GM18867 (cell line): ENCODE data around the gene TNNT3.

Experiments
- ATAC-seq: cut with Tn5 transposase; IDR thresholded peaks from one replicate; pipeline ENCODE4 v1.9.1; 2021; ENCODE audit warnings: mild to moderate bottlenecking, moderate library complexity; ENCODE audit not compliant: unreplicated experiment

TNNT3 gene

GRCh38 chr11:1893581-1894359 lies 25.7 kb upstream of the TNNT3 start:
- ATAC-seq: no peak

DNA sequence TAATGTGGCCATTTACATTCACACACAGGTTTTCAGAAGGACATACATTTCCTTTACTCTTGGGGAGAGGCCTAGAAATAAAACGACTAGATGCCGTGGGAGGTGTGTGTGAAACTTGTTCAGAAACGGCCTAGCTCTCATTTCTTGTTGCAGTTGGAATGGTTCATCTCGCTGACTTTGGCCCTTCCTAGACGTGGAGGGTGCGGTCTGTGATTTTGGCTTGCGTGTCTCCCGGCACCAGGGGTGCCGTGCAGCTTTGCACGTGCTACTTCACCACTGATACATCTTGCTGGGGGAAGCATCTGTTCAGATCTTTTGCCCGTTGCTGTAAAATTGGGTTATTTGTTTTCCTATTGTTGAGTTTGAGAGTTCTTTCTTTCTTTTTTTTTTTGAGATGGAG lies 24.7 kb upstream of the TNNT3 start:
- ATAC-seq: no peak

DNA sequence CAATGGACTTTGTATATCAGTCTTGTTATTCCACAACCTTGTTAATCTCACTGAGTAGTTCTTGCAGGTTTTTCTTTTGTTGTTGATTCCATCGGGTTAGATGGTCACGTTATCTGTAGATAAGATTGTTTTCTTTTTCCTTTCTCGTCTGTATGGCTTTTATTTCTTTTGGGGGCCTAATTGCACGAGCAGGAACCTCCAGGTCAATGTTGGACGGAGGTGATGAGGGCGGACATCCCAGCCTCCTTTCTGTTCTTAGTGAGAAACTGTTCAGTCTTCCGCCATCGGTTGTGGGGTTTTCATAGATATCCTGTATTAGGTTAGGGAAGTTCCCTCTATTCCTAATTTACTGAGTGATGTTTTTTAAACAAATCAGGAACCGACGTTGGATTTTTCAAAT lies 23.0 kb upstream of the TNNT3 start:
- ATAC-seq: no peak

- ATAC-seq: no peak
Measured at GRCh38 chr11:1896923-1897322, 22.6 kb upstream of the TNNT3 start.

- ATAC-seq: no peak
Measured at GRCh38 chr11:1899090-1899489, 20.4 kb upstream of the TNNT3 start.

- no peak for ATAC-seq
Measured at GRCh38 chr11:1899686-1900085, 19.8 kb upstream of the TNNT3 start.

DNA sequence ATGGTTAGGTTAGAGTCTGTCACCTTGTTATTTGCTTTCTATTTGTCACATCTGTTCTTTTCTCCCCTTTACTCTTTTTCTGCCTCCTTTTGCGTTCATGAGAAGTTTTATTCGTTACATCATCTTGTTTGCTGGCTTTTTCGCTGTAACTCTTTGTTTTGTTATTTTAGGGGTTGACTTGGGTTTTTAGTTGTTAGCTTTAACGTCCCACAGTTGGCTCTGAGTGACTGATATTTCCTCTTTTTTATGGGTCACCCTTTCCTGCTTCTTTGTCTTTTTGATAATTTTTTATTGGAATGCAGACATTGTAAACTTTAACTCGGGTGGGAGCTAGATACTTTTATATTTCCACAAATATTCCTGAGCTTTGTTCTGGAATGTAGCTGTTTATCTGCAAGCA lies 13.3 kb upstream of the TNNT3 start:
- no peak for ATAC-seq

GRCh38 chr11:1906611-1907423 lies 12.7 kb upstream of the TNNT3 start:
- no peak for ATAC-seq

DNA sequence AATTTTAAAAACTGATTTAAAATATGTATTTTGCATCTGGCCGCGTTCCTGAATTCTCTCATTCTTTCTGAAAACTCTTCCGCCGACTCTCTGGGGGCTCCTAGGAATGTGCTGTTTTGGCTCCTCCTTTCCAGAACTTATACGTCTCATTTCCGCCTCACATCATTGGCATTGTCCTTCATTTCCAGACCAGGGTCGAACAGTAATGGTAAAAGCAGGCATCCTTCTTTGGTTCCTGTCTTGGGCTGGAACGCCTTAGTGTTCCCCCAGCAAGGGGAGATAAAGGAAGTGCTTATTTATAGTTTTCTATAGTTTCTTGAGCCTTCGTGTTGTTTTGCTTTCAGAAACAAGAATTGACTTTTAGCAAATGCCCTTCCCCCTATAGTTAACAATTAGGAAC lies 10.9 kb upstream of the TNNT3 start:
- no peak for ATAC-seq

DNA sequence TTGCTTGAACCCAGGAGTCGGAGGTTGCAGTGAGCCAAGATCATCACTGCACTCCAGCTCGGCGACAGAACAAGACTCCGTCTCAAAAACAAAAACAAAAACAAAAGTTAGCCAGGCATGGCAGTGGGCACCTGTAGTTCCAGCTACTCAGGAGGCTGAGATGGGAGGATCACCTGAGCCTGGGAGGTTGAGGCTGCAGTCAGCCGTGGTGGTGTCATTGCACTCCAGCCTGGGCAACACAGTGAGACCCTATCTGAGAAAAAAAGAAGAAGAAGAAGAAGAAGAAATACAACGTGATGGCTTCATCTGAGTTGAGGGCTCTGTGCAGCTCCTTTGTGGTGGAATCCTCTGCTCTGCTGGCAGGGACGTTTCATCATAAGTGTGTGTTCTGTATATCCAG lies 10.0 kb upstream of the TNNT3 start:
- ATAC-seq: no peak

- no peak for ATAC-seq
Measured at GRCh38 chr11:1912289-1912878, 7.1 kb upstream of the TNNT3 start.

- ATAC-seq: no peak
Measured at GRCh38 chr11:1913271-1914060, 6.0 kb upstream of the TNNT3 start.

DNA sequence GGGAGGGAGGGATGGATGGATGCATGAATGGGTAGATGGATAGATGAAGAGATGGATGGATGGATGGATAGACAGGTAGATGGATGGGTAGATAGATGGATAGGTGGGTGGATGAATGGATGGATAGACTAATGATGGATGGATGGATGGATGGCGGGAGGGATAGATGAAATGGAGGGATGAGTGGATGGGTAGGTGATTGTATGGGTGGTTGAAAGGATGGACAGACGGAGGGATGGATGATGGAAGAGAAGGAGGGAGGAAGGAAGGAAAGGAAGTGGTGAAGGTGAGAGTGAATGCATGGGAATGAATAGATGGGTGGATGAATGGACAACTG lies 3.7 kb upstream of the TNNT3 start:
- ATAC-seq: no peak

GRCh38 chr11:1916132-1916985 lies 3.1 kb upstream of the TNNT3 start:
- ATAC-seq: no peak

- no peak for ATAC-seq
Measured at GRCh38 chr11:1916986-1917522, 2.4 kb upstream of the TNNT3 start.

GRCh38 chr11:1917523-1918435 lies 1.7 kb upstream of the TNNT3 start:
- no peak for ATAC-seq

DNA sequence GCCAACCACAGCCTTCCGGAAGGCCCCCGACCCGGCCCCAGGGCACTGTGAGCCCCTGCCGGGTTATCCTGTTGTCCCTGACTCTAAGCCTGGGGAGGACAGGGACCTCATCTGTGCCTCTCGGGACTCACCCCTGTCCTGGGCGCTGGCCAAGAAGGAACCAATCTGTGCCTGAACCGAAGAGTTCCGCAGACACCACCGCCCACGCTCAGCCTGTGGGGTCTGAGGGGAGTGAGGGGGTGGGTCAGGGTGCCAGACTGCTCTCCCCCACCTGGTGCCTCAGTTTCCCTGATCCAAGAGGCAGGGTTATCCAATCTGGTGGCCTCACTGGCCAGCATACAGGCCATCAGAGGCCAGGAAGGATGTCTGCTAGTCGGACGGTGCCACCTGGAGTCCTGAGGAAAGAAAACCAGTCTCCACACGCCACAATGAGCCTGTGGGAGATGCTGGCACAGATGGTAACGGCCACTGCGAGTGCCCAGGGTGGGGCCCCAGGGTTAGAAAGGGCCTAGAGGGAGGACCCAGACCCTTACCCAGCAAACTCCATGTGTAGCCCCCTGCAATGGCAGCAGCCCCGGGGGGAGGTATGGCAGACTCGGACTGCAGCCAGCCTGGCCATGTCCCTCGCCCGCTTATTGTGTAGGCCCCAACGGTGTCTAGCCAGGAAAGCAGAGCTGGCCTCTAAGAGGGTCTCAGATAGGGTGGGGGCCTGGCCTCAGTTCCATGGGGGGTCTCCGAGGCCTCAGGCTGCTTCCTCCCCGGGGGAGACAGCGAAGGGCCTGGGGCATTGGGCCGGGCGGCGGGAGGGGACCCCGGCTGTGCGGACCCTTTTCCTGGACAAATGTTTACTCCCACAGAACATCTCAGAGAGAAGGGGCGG lies 827 bp upstream of the TNNT3 start:
- no peak for ATAC-seq
